NB4 (cell line): ENCODE measurements around the gene WASL.

Experiments
- DNase-seq: peaks from one replicate; pipeline ENCODE4 v3.0.0; 2010; ENCODE audit warnings: low read depth
- H3K4me3 ChIP-seq: one replicate; pipeline ENCODE4 v1.5.1; 2011; ENCODE audit warnings: mild to moderate bottlenecking, low read depth, low read length, moderate library complexity
- MYC ChIP-seq: IDR thresholded peaks from 2 replicates; pipeline ENCODE4 v1.6.1; 2011; ENCODE audit warnings: low read depth, low read length
- POLR2A ChIP-seq: IDR thresholded peaks from 2 replicates; pipeline ENCODE4 v1.6.1; 2011; ENCODE audit warnings: mild to moderate bottlenecking; ENCODE audit not compliant: insufficient read length; ENCODE audit errors: extremely low read depth
- TF ChIP-seq, protein P1 (sequence below): IDR thresholded peaks from one replicate; pipeline ENCODE4 v1.5.1; 2012; ENCODE audit warnings: low read depth, low read length
- TF ChIP-seq, protein P2 (sequence below): IDR thresholded peaks from 2 replicates; pipeline ENCODE4 v1.6.1; 2011; ENCODE audit warnings: low read depth, low read length

Gene WASL

DNA sequence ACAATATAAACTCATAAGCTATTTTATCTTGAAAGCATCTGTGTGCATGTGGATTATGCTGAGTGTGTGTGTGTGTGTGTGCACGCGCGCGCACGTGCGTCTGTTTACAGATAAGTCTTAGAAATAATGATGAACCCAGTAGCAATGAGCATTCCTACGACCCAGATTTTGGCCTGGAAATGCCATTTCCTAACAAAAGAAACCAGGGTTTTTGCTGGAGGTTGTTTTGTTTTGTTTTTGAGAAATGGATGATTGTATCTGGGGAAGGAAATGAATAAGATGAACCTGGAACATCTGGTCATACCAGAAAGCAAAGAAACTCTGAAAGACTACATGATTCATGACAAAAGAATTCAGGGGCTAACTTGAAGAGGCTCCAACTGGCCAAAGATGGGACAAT lies 115.2 kb downstream of the WASL start:
- TF ChIP-seq, protein P1, sequence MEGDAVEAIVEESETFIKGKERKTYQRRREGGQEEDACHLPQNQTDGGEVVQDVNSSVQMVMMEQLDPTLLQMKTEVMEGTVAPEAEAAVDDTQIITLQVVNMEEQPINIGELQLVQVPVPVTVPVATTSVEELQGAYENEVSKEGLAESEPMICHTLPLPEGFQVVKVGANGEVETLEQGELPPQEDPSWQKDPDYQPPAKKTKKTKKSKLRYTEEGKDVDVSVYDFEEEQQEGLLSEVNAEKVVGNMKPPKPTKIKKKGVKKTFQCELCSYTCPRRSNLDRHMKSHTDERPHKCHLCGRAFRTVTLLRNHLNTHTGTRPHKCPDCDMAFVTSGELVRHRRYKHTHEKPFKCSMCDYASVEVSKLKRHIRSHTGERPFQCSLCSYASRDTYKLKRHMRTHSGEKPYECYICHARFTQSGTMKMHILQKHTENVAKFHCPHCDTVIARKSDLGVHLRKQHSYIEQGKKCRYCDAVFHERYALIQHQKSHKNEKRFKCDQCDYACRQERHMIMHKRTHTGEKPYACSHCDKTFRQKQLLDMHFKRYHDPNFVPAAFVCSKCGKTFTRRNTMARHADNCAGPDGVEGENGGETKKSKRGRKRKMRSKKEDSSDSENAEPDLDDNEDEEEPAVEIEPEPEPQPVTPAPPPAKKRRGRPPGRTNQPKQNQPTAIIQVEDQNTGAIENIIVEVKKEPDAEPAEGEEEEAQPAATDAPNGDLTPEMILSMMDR, result no peak
- TF ChIP-seq, protein P2, sequence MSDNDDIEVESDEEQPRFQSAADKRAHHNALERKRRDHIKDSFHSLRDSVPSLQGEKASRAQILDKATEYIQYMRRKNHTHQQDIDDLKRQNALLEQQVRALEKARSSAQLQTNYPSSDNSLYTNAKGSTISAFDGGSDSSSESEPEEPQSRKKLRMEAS, result no peak
- no peak for TF ChIP-seq POLR2A
- TF ChIP-seq MYC, result no peak
- no peak overlapping the region for H3K4me3 ChIP-seq
- no peak for DNase-seq

DNA sequence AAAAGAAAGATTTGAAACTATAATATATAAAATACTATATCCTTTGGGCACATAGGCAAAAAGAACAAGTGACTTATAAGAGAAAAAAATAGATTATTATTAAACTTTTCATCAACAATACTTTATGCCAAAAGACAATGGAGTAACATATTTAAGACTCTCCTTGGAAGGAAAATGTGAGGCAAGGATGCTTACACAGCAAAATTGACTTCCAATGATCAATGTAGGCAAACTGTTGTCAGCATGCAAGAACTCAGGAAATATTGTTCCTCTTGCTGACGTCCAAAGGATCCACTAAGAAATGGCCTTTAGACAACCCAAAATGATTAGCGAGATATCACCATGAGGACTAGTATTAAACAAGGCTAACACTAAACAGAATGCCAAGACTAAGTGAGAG lies 116.0 kb downstream of the WASL start:
- no peak for TF ChIP-seq MYC
- no peak for TF ChIP-seq POLR2A
- TF ChIP-seq, protein P2, result no peak
- TF ChIP-seq, protein P1, result no peak
- no peak for DNase-seq
- no peak overlapping the region for H3K4me3 ChIP-seq
